ENCODE results near the gene SF3B4. TPM values are rescaled to one million over a fixed set of nuclear protein-coding genes. Genes with fewer than 3 reads are reported as not detected.
A peak's percentile ranks its signal among the peaks of the same experiment; 100 is the strongest.

Gene SF3B4
- total RNA-seq, 1 donor from 2014 or later = 68.1 TPM

DNA sequence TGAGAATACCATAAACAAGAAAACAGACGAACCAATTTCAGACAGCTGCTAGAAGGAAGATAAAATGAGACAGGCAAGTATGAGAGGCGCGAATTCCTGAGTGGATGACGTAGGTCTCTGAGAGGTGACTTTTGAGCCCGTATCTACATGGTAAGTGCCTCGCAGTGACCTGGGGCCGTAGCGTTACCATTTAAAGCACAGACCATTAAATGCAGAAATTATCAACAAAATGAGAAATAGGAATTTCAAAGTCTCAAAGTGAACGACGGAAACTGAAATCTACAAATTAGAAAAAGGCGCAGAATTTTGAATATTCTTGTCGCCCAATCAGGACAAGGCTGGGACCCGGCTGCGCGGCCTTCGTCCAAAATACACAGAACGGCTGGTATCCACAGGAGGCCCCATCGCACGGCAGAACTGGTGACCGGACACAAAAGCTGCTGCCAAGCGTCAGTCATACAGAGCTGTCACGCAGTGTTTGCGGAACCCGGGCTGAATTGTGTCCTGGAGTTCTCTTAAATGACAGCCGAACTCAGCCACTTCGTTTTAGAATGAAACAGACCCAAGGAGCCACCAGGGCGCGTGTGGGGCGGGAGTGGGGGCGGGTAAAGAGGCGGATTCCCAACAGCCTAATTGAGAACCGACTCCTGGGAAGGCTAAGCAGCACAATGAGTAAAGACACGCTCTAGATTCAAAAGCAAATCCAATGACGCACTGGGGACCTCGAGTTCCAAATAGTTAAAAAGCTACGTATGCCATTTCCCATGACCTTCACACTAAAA, 42.1 kb downstream of the SF3B4 start:
- Mint-ChIP-seq H3K9me3 (ENCODE audit: unreplicated experiment) (no peaks in the 10 kb centered on the region), H3K27ac (ENCODE audit: unreplicated experiment) (no peak overlapping the region), H3K27me3 (ENCODE audit: unreplicated experiment) (no peaks in the 10 kb centered on the region), H3K36me3 (ENCODE audit: unreplicated experiment) (no peaks in the 10 kb centered on the region), H3K4me3 (ENCODE audit: unreplicated experiment) (no peak overlapping the region), H3K4me1 (ENCODE audit: unreplicated experiment) (peaks cover 3% of the 10 kb centered on the region)
- DNase-seq (ENCODE audit: extremely low spot score, unreplicated experiment) = peak; percentile 93
- TF ChIP-seq, protein P1, sequence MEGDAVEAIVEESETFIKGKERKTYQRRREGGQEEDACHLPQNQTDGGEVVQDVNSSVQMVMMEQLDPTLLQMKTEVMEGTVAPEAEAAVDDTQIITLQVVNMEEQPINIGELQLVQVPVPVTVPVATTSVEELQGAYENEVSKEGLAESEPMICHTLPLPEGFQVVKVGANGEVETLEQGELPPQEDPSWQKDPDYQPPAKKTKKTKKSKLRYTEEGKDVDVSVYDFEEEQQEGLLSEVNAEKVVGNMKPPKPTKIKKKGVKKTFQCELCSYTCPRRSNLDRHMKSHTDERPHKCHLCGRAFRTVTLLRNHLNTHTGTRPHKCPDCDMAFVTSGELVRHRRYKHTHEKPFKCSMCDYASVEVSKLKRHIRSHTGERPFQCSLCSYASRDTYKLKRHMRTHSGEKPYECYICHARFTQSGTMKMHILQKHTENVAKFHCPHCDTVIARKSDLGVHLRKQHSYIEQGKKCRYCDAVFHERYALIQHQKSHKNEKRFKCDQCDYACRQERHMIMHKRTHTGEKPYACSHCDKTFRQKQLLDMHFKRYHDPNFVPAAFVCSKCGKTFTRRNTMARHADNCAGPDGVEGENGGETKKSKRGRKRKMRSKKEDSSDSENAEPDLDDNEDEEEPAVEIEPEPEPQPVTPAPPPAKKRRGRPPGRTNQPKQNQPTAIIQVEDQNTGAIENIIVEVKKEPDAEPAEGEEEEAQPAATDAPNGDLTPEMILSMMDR (IDR thresholded peaks at IDR 0.05) = no peak

DNA sequence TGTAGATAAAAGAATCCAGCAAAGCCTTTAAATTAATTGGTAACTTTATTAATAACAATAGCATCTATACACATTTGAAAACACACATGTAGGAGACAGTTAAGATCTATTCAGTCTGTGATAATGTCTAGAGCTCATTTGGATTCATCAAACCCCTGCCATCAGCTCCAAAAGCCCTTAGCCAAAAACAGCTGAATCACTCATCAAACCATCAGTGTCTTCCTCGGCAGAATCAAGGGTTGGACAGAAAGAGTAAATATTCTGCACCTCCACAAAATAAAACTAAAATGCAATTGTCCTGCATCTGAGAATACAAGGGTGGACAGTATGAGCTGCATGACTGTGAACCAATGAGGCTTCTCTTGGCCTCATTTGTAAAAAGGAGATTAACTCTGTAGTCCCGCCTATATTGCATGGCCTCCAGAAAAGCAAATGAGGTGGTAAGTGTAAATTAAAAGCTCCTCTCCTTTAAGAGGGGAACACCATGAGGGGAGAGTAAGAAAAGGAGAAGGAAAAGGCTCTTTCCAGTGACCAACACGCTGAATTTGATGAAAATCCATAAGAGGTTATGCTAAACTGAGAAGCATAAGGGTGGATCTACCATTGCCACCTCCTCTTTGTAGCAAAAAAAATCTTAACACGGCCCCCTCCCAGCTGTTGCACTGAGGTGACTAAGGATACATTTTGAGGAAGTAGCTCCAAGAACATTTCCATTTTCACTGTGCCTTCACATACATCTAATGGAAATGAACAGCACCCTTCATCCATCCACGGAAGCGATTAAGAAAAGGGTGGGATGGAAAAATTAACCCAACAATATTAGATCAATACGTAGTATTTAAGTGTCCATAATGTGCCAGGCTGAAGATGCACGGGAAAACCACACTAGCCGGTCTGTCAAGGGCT, 42.9 kb downstream of the SF3B4 start:
- Mint-ChIP-seq H3K9me3 (ENCODE audit: unreplicated experiment) (no peaks in the 10 kb centered on the region), H3K4me3 (ENCODE audit: unreplicated experiment) (no peak overlapping the region), H3K27ac (ENCODE audit: unreplicated experiment) (no peak overlapping the region), H3K36me3 (ENCODE audit: unreplicated experiment) (no peaks in the 10 kb centered on the region), H3K27me3 (ENCODE audit: unreplicated experiment) (no peaks in the 10 kb centered on the region), H3K4me1 (ENCODE audit: unreplicated experiment) (peaks cover 1% of the 10 kb centered on the region)
- TF ChIP-seq, protein P1 (IDR thresholded peaks at IDR 0.05) = no peak
- DNase-seq (ENCODE audit: extremely low spot score, unreplicated experiment) = peak; percentile 11

DNA sequence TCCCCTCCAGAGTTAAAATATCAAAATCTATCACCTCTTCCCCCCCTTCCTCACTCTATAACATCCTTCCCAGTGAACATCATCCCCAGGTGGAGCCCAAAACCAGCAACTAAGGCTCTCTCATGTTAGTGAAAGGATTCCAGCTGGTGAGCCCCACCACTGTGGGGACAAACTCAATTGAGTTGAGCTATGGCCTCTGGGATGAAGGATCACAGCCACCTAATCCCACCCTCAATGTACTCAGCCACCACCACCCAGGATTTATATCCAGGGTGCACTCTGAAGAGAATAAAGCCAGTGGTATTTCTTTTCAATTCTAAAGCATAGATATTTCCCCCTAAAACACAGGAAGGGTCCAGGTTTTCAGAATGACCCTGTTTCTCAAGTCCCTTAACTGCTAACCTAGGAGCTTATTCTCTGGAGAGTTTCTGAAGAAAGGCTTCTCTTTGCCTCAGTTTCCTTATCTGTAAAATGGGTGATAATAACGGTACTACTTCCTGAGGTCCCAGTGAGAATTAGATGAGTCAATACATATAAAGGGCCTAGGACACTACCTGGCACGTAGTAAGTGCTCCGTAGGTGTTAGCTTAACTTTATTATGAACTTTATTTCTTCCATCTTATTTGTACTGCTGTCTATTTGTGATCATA, 43.9 kb downstream of the SF3B4 start:
- Mint-ChIP-seq H3K36me3 (ENCODE audit: unreplicated experiment) (no peaks in the 10 kb centered on the region), H3K9me3 (ENCODE audit: unreplicated experiment) (no peaks in the 10 kb centered on the region), H3K27ac (ENCODE audit: unreplicated experiment) (no peak overlapping the region), H3K4me1 (ENCODE audit: unreplicated experiment) (no peaks in the 10 kb centered on the region), H3K4me3 (ENCODE audit: unreplicated experiment) (no peak overlapping the region), H3K27me3 (ENCODE audit: unreplicated experiment) (no peaks in the 10 kb centered on the region)
- DNase-seq (ENCODE audit: extremely low spot score, unreplicated experiment) = peak; percentile 23
- TF ChIP-seq, protein P1 (IDR thresholded peaks at IDR 0.05) = no peak

DNA sequence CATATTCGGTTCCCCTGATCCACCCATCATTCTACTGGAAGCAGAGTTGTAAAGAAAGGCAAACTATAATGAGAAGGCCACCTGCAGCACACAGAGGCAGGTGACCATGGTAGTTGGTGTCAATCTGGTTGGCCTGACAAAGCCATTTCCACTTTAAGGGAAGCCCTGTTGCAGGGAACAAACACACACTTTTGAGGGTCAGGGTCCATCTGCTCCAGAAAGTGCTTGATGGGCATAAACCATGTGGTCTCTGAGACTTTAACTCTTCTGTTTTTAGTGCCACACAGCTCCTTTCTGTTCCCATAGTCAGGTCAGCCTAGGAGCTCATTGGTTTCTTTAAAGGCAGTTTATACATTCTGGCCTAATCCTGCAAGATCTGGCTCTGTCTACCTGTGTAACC, 45.7 kb downstream of the SF3B4 start:
- no peaks in the 10 kb centered on the region for H3K4me1 Mint-ChIP-seq (ENCODE audit: unreplicated experiment)
- no peaks in the 10 kb centered on the region for H3K9me3 Mint-ChIP-seq (ENCODE audit: unreplicated experiment)
- no peak overlapping the region for H3K27ac Mint-ChIP-seq (ENCODE audit: unreplicated experiment)
- H3K27me3 Mint-ChIP-seq (ENCODE audit: unreplicated experiment) = no peaks in the 10 kb centered on the region
- DNase-seq (ENCODE audit: extremely low spot score, unreplicated experiment) = peak; percentile 23
- H3K36me3 Mint-ChIP-seq (ENCODE audit: unreplicated experiment) = no peaks in the 10 kb centered on the region
- TF ChIP-seq, protein P1 (IDR thresholded peaks at IDR 0.05) = no peak
- no peak overlapping the region for H3K4me3 Mint-ChIP-seq (ENCODE audit: unreplicated experiment)

Data from osteocyte (in vitro differentiated cells).